ENCODE results near the gene SLC22A17.

DNA sequence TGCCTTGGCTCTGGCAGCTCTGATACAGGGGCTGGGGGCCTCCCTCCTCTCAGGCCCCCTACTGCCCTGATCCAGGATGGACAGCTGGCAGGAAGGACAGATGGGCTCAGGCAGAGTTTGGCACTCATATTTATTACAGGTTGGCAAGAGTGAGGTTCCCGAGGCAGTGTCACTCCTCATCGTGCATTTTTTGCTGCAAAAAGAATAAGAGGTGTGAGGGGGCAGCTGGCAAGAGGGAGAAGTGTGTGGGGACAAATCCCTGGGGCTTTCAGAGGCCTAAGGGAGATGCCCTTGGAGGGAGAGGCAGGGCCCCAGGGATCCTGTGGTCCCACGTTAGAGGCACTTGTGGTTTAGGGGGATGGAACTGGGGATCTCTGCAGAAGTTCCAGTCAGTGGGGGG is 29.2 kb upstream of the SLC22A17 start:
- TF ChIP-seq ZNF709 (CRISPR knock-in tag; IDR thresholded peaks at IDR 0.05) = no peak
- no peak for TF ChIP-seq SIN3A (IDR thresholded peaks at IDR 0.05; ENCODE audit: borderline replicate concordance, low read depth, low read length)
- no peak for TF ChIP-seq MAFK (conservative IDR thresholded peaks at IDR 0.05 in 1 of 2, IDR thresholded peaks at IDR 0.05 in 1 of 2; ENCODE audit: low read length in 2 of 2)
- no peak for TF ChIP-seq EP300 (IDR thresholded peaks at IDR 0.05; ENCODE audit: low read depth in 2 of 2, low read length in 2 of 2)
- TF ChIP-seq EP300 (CRISPR knock-in tag; IDR thresholded peaks at IDR 0.05; ENCODE audit: borderline replicate concordance) = no peak
- no peak for TF ChIP-seq ZFP1 (CRISPR knock-in tag; IDR thresholded peaks at IDR 0.05)
- TF ChIP-seq GABPA (IDR thresholded peaks at IDR 0.05; ENCODE audit: low read depth, low read length) = no peak
- TF ChIP-seq GABPA (CRISPR knock-in tag; IDR thresholded peaks at IDR 0.05; ENCODE audit: low read depth) = no peak
- no peak for TF ChIP-seq ZNF670 (CRISPR knock-in tag; IDR thresholded peaks at IDR 0.05; ENCODE audit: borderline replicate concordance)
- TF ChIP-seq DR1 (CRISPR knock-in tag; IDR thresholded peaks at IDR 0.05) = no peak
- no peak for TF ChIP-seq POLR2A (IDR thresholded peaks at IDR 0.05; ENCODE audit: insufficient read depth in 1 of 2, low read depth in 2 of 2, low read length in 2 of 2)
- TF ChIP-seq PHF8 (CRISPR knock-in tag; IDR thresholded peaks at IDR 0.05) = no peak
- TF ChIP-seq, protein P1, sequence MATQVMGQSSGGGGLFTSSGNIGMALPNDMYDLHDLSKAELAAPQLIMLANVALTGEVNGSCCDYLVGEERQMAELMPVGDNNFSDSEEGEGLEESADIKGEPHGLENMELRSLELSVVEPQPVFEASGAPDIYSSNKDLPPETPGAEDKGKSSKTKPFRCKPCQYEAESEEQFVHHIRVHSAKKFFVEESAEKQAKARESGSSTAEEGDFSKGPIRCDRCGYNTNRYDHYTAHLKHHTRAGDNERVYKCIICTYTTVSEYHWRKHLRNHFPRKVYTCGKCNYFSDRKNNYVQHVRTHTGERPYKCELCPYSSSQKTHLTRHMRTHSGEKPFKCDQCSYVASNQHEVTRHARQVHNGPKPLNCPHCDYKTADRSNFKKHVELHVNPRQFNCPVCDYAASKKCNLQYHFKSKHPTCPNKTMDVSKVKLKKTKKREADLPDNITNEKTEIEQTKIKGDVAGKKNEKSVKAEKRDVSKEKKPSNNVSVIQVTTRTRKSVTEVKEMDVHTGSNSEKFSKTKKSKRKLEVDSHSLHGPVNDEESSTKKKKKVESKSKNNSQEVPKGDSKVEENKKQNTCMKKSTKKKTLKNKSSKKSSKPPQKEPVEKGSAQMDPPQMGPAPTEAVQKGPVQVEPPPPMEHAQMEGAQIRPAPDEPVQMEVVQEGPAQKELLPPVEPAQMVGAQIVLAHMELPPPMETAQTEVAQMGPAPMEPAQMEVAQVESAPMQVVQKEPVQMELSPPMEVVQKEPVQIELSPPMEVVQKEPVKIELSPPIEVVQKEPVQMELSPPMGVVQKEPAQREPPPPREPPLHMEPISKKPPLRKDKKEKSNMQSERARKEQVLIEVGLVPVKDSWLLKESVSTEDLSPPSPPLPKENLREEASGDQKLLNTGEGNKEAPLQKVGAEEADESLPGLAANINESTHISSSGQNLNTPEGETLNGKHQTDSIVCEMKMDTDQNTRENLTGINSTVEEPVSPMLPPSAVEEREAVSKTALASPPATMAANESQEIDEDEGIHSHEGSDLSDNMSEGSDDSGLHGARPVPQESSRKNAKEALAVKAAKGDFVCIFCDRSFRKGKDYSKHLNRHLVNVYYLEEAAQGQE (IDR thresholded peaks at IDR 0.05; ENCODE audit: borderline replicate concordance in 1 of 2, low read depth in 1 of 2, low read length in 2 of 2) = no peak
- TF ChIP-seq JUN (CRISPR knock-in tag; IDR thresholded peaks at IDR 0.05) = no peak
- TF ChIP-seq POLR2AphosphoS5 (IDR thresholded peaks at IDR 0.05; ENCODE audit: low read depth, low read length) = no peak
